ENCODE data around the gene DYNLL1.

The DYNLL1 gene

DNA sequence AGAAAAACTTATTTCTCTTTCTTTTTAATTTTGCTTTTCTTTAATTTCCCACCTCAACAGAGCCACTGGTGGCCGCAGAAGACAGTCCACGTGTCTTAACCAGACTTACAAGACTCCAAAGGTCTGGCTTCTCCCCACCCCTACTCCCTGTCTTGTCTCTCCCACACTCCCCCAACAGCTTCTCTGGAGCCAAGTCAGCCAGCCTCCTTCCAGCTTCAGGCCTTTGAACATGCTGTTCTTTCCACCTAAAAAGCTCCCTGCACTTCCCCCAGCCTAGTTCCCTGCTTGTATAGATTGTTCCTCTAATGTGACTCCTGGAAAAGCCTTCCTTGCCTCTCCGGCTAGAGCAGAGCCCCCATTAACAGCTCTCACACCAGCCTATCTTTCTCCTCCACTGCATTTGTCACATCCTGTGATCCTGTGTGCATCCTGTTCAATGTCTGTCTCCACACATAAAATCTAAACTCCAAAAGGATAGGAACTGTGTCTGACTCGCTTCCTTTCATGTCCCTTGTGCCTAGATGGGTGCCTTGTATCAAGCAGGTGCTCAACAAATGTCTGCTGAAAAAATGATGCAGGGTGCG, 7.8 kb upstream of the DYNLL1 start:
- Histone ChIP-seq H3K27ac (ENCODE audit: insufficient read depth, low read depth, low read length, poor library complexity, severe bottlenecking) (no peak overlapping the region), H3K9me3 (ENCODE audit: control insufficient read depth, low read length) (no peaks in the 10 kb centered on the region), H3K36me3 (ENCODE audit: control insufficient read depth, insufficient read depth, low read length) (no peaks in the 10 kb centered on the region), H3K4me3 (ENCODE audit: insufficient read depth, low read depth, low read length) (no peak overlapping the region), H3K4me1 (ENCODE audit: control insufficient read depth, insufficient read depth, low read length) (no peaks in the 10 kb centered on the region), H3K27me3 (ENCODE audit: control insufficient read depth, insufficient read depth, low read length, poor library complexity, severe bottlenecking) (no peaks in the 10 kb centered on the region)
- 75 to 76% methylated on average over 5 of the region's 5 CpGs for WGBS, 2 experiments

DNA sequence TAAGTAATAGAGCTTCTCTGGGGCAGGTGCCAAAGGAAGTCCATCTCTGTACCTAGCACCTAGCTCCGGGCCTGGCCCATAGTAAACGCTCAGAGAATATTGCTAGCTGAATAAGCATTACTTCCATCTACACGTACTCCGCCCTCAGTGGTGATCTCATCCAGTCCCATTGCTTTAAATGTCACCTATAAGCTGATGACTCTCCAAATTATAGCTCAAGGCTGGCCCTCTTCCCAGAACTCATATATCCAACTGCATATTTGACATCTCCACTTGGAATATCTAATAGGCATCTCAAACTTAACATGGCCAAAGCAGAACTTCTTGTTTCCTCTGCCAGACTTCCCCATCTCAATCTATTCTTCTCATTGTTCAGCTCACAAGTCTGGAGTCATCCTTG, 6.9 kb upstream of the DYNLL1 start:
- H3K27ac ChIP-seq (ENCODE audit: insufficient read depth, low read depth, low read length, poor library complexity, severe bottlenecking), result no peak overlapping the region
- no peak overlapping the region for H3K4me3 ChIP-seq (ENCODE audit: insufficient read depth, low read depth, low read length)
- WGBS, 2 experiments, result 93 to 96% methylated on average over 4 of the region's 4 CpGs
- H3K4me1 ChIP-seq (ENCODE audit: control insufficient read depth, insufficient read depth, low read length), result no peaks in the 10 kb centered on the region
- H3K9me3 ChIP-seq (ENCODE audit: control insufficient read depth, low read length), result no peaks in the 10 kb centered on the region
- H3K36me3 ChIP-seq (ENCODE audit: control insufficient read depth, insufficient read depth, low read length), result no peaks in the 10 kb centered on the region
- H3K27me3 ChIP-seq (ENCODE audit: control insufficient read depth, insufficient read depth, low read length, poor library complexity, severe bottlenecking), result no peaks in the 10 kb centered on the region

DNA sequence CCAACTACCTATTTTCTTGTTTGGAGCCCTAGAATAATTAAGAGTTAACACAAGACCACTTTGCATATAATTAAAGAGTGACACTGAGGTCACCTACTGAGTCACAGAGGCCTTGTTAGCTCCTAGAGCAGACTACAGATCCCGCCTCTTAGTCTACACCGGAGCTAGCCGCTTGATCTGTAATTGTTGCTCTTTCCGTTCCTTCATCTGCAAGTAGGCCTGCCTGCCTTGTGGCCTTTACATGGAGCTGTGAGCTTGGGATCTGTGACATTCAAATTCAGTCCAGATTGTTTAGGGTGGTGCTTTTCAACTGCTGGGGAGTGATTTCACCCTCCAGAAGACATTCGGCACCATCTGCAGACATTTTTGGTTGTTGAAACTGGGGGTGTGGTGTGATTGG, 5.6 kb upstream of the DYNLL1 start:
- Histone ChIP-seq H3K27ac (ENCODE audit: insufficient read depth, low read depth, low read length, poor library complexity, severe bottlenecking) (no peak overlapping the region), H3K9me3 (ENCODE audit: control insufficient read depth, low read length) (no peaks in the 10 kb centered on the region), H3K27me3 (ENCODE audit: control insufficient read depth, insufficient read depth, low read length, poor library complexity, severe bottlenecking) (no peaks in the 10 kb centered on the region), H3K4me3 (ENCODE audit: insufficient read depth, low read depth, low read length) (no peak overlapping the region), H3K36me3 (ENCODE audit: control insufficient read depth, insufficient read depth, low read length) (no peaks in the 10 kb centered on the region), H3K4me1 (ENCODE audit: control insufficient read depth, insufficient read depth, low read length) (no peaks in the 10 kb centered on the region)
- WGBS, 2 experiments, result 92 to 95% methylated on average over 5 of the region's 5 CpGs

DNA sequence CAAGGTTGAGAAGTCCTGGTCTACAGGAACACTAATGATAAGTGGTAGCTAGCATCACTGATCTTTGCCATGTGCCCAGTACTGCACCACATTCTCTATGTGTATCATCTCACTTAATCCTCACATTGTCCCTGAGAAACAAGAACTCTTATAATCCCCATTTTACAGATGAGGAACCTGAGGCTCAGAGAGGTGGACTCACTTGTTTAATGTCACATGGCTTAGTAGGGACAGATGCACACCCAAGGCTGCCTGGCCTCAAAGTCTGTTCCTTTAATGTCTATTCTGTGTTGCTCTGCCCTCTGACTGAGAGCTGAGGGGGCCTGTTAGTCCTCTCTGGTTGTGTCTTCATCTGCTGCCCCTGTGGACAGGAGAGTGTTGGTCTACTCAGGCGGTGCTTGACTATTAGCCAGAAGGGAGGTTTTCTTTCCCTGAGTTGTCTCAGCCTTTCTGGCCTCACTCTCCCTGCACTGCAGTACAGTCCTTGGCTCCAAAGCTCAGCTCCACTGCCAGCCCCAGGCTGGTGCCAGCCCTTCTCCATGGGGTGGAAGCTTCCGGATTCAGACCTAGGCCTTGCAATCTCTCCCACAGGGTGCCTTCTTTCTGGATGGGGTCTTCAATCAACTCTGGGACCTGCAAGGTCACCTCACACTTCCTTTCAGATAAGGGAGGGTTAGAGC, 4.9 kb upstream of the DYNLL1 start:
- no peak overlapping the region for H3K27ac ChIP-seq (ENCODE audit: insufficient read depth, low read depth, low read length, poor library complexity, severe bottlenecking)
- H3K4me3 ChIP-seq (ENCODE audit: insufficient read depth, low read depth, low read length), result no peak overlapping the region
- WGBS, 2 experiments, result 93 to 94% methylated on average over 2 of the region's 2 CpGs

DNA sequence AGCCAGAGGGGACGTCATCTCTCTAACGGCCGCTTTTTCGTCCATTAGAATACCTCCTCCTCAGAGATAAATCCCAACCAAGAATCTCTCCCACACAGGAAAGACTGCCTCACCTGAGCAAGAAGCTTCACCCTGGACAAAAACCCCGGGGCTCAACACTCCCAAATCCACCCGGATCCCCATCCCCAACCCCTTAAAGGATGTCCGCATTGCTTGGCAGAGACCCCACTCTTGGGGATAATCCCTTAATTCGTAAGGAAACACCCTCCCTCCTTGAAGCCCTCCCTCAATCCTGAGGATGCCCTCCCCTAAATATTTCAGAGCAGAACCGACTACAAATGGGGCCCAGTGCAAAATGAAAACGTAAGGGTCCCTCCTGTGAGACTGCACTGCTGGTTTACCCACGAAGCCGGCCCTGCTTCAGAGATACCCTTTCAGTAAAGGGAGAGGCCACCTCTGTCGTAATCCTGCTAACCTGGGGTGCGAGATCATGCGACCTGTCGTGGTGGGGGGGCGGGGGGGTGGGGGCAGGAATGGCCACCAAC, 655 bp upstream of the DYNLL1 start:
- H3K4me3 ChIP-seq (ENCODE audit: insufficient read depth, low read depth, low read length), result peak overlapping the region; percentile 94
- H3K36me3 ChIP-seq (ENCODE audit: control insufficient read depth, insufficient read depth, low read length), result peaks cover 7% of the 10 kb centered on the region
- no peaks in the 10 kb centered on the region for H3K9me3 ChIP-seq (ENCODE audit: control insufficient read depth, low read length)
- peak overlapping the region; percentile 54 for H3K27ac ChIP-seq (ENCODE audit: insufficient read depth, low read depth, low read length, poor library complexity, severe bottlenecking)
- no peaks in the 10 kb centered on the region for H3K27me3 ChIP-seq (ENCODE audit: control insufficient read depth, insufficient read depth, low read length, poor library complexity, severe bottlenecking)
- H3K4me1 ChIP-seq (ENCODE audit: control insufficient read depth, insufficient read depth, low read length), result peaks cover 2% of the 10 kb centered on the region
- WGBS, 2 experiments, result 8 to 11% methylated on average over 17 of the region's 17 CpGs

More for the DNA sequence above, 4.9 kb upstream of the DYNLL1 start:
- Histone ChIP-seq H3K4me1 (ENCODE audit: control insufficient read depth, insufficient read depth, low read length) (no peaks in the 10 kb centered on the region), H3K9me3 (ENCODE audit: control insufficient read depth, low read length) (no peaks in the 10 kb centered on the region), H3K36me3 (ENCODE audit: control insufficient read depth, insufficient read depth, low read length) (no peaks in the 10 kb centered on the region), H3K27me3 (ENCODE audit: control insufficient read depth, insufficient read depth, low read length, poor library complexity, severe bottlenecking) (no peaks in the 10 kb centered on the region)

DNA sequence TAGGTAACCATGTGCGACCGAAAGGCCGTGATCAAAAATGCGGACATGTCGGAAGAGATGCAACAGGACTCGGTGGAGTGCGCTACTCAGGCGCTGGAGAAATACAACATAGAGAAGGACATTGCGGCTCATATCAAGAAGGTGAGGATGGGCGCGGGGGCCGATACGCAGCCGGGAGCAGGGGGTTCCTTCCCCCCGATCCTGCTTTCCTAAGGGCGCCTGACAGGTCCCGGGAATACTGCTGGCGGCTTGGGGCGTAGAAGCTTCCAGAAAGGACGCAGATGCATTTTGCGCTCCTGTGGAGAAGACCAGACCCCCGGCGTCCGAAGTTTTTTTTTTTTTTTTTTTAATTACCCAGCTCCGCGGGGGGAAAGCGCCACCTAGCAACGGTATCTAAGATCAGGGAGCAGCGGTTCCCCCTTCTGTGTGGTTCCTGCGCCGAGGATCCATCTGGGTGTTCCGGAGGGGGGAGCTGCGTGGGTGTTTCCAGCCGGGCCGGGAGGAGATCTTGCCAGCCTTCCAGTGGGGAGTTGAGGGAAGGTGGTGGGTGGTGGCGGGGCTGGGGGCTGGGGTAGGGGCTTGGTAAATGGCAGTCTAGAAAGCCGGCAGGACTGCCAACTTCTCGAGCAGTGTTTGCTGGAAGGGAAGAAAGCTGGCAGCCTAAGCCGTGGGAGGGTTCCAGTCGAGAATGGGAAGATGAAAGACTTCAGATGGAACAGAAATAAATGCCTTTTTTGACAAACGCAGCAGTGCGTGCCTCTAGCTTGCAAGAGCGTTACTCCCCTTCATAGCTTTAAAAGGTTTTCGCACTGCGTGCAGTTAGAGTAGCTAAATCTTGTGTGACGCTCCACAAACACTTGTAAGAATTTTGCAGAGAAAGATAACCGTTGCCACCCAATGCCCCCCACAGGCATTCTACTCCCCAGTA, 764 bp downstream of the DYNLL1 start:
- Histone ChIP-seq H3K27ac (ENCODE audit: insufficient read depth, low read depth, low read length, poor library complexity, severe bottlenecking) (peak overlapping the region; percentile 83), H3K36me3 (ENCODE audit: control insufficient read depth, insufficient read depth, low read length) (peaks cover 9% of the 10 kb centered on the region), H3K4me1 (ENCODE audit: control insufficient read depth, insufficient read depth, low read length) (peaks cover 2% of the 10 kb centered on the region), H3K4me3 (ENCODE audit: insufficient read depth, low read depth, low read length) (peak overlapping the region; percentile 94), H3K9me3 (ENCODE audit: control insufficient read depth, low read length) (no peaks in the 10 kb centered on the region), H3K27me3 (ENCODE audit: control insufficient read depth, insufficient read depth, low read length, poor library complexity, severe bottlenecking) (no peaks in the 10 kb centered on the region)
- 1% methylated on average over 47 of the region's 47 CpGs for WGBS, 2 experiments

DNA sequence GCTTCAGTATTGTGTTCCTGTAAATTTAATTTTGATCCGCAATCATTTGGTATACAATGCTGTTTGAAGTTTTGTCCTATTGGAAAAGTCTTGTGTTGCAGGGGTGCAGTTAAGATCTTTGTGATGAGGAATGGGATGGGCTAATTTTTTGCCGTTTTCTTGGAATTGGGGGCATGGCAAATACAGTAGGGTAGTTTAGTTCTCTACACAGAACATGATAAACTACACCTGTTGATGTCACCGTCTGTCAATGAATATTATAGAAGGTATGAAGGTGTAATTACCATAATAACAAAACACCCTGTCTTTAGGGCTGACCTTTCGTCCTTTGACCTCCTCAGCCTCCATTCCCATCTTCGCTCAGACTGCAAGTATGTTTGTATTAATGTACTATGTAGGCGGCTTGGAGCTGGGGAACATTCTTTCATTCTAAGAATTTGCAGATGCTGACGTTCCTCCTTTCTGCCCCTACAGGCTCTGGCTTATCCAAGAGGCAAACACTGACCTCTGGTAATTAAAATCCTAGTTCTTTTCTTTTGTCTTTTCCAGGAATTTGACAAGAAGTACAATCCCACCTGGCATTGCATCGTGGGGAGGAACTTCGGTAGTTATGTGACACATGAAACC, 1.7 kb downstream of the DYNLL1 start:
- H3K27ac ChIP-seq (ENCODE audit: insufficient read depth, low read depth, low read length, poor library complexity, severe bottlenecking), result no peak overlapping the region

DNA sequence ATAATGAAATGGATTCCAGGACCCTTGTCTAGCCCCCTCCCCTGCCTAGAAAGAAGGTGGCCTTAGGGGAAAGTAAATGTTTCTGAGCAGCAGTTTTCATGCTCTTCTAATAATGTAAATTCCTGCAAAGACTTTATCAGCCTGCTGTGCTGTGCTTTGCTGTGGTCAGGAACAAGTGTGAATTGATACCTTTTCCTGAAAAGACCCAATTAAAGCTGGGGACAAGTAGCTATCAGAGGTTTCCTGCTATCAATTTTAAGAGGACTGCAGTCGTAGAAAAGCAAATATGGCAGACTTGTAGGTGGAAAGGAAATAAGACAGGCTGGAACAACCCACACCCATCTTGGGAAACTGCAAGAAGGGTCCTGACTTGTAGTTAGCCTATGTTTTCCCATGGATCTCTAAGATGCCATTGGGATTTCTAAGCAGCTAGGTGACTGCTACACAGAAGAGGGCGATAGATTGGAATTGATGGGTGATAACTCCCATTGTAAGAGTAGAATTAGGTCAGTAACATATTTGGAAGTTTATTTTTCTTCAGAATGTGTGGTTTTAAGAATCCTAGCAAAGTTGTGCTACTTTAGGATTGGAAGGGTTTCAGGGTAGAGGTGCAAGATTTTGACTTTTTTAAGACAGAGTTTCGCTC, 3.1 kb downstream of the DYNLL1 start:
- H3K27ac ChIP-seq (ENCODE audit: insufficient read depth, low read depth, low read length, poor library complexity, severe bottlenecking), result peak overlapping the region; percentile 26
- peaks cover 20% of the 10 kb centered on the region for H3K36me3 ChIP-seq (ENCODE audit: control insufficient read depth, insufficient read depth, low read length)
- peaks cover 2% of the 10 kb centered on the region for H3K4me1 ChIP-seq (ENCODE audit: control insufficient read depth, insufficient read depth, low read length)
- no peaks in the 10 kb centered on the region for H3K27me3 ChIP-seq (ENCODE audit: control insufficient read depth, insufficient read depth, low read length, poor library complexity, severe bottlenecking)
- H3K9me3 ChIP-seq (ENCODE audit: control insufficient read depth, low read length), result no peaks in the 10 kb centered on the region
- 94 to 97% methylated on average over 3 of the region's 3 CpGs for WGBS, 2 experiments
- H3K4me3 ChIP-seq (ENCODE audit: insufficient read depth, low read depth, low read length), result no peak overlapping the region

More for the DNA sequence above, 1.7 kb downstream of the DYNLL1 start:
- H3K36me3 ChIP-seq (ENCODE audit: control insufficient read depth, insufficient read depth, low read length), result peaks cover 12% of the 10 kb centered on the region
- peaks cover 2% of the 10 kb centered on the region for H3K4me1 ChIP-seq (ENCODE audit: control insufficient read depth, insufficient read depth, low read length)
- peak overlapping the region; percentile 94 for H3K4me3 ChIP-seq (ENCODE audit: insufficient read depth, low read depth, low read length)
- H3K27me3 ChIP-seq (ENCODE audit: control insufficient read depth, insufficient read depth, low read length, poor library complexity, severe bottlenecking), result no peaks in the 10 kb centered on the region
- no peaks in the 10 kb centered on the region for H3K9me3 ChIP-seq (ENCODE audit: control insufficient read depth, low read length)
- 76 to 77% methylated on average over 7 to 8 of the region's 9 CpGs for WGBS, 2 experiments

DNA sequence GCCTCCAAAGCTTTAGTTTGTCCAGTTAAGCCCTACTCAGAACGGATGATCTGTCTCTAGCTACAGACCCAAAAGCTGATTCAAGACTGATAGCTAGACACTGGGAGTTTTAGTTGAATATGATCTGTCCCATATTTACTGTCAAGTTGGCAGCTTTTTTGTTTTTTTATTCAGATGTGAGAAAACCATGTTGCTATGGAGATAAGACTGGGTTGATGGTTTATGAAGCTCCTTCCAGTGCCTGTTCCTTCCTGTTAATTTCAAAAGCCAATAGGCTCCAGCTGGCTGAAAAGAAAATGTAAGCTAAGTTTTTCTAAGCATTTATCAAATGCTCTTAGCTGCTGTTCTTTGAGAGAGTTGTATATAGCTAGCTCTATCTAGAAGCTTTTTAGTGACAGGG, 4.7 kb downstream of the DYNLL1 start:
- Histone ChIP-seq H3K27me3 (ENCODE audit: control insufficient read depth, insufficient read depth, low read length, poor library complexity, severe bottlenecking) (no peaks in the 10 kb centered on the region), H3K4me1 (ENCODE audit: control insufficient read depth, insufficient read depth, low read length) (peaks cover 2% of the 10 kb centered on the region), H3K27ac (ENCODE audit: insufficient read depth, low read depth, low read length, poor library complexity, severe bottlenecking) (no peak overlapping the region), H3K4me3 (ENCODE audit: insufficient read depth, low read depth, low read length) (no peak overlapping the region), H3K36me3 (ENCODE audit: control insufficient read depth, insufficient read depth, low read length) (peaks cover 23% of the 10 kb centered on the region), H3K9me3 (ENCODE audit: control insufficient read depth, low read length) (no peaks in the 10 kb centered on the region)
- WGBS, 2 experiments, result 94 to 100% methylated on average over 1 of the region's 1 CpG

Data from ectodermal cell (in vitro differentiated cells).